Nephron progenitor cell (in vitro differentiated cells): ENCODE data around the gene SERPINA3.

Source experiments
- DNase-seq: peaks from one replicate; pipeline ENCODE4 v3.0.0; 2021
- H3K27ac Mint-ChIP-seq: 2 replicates; pipeline ENCODE4 v1.8.0; 2021; ENCODE audit warnings: mild to moderate bottlenecking, moderate library complexity, mixed read lengths
- H3K27me3 Mint-ChIP-seq: 2 replicates; pipeline ENCODE4 v1.8.0; 2021; ENCODE audit warnings: mild to moderate bottlenecking, low read depth, mixed read lengths; ENCODE audit not compliant: poor library complexity
- H3K36me3 Mint-ChIP-seq: 2 replicates; pipeline ENCODE4 v1.8.0; 2021; ENCODE audit warnings: low read depth, mixed read lengths
- H3K4me1 Mint-ChIP-seq: 2 replicates; pipeline ENCODE4 v1.8.0; 2021; ENCODE audit warnings: mixed read lengths
- H3K4me3 Mint-ChIP-seq: 2 replicates; pipeline ENCODE4 v1.8.0; 2021; ENCODE audit warnings: mild to moderate bottlenecking, moderate library complexity, mixed read lengths
- H3K9me3 Mint-ChIP-seq: 2 replicates; pipeline ENCODE4 v1.8.0; 2021; ENCODE audit warnings: mild to moderate bottlenecking, moderate library complexity, mixed read lengths
- CTCF ChIP-seq: fragments of 200-600 bp; sonication (generic); IDR thresholded peaks from 2 replicates; pipeline ENCODE4 v1.5.0; 2021; ENCODE audit warnings: antibody characterized with exemption

SERPINA3 gene

GRCh38 chr14:94570002-94570400, 42.2 kb upstream of the SERPINA3 start:
- Mint-ChIP-seq H3K27me3 (peaks cover 22% of the 10 kb centered on the region), H3K36me3 (no peaks in the 10 kb centered on the region), H3K4me3 (no peak overlapping the region), H3K4me1 (peaks cover 33% of the 10 kb centered on the region), H3K9me3 (no peaks in the 10 kb centered on the region), H3K27ac (no peak overlapping the region)
- TF ChIP-seq CTCF: no peak
- no peak for DNase-seq

- no peak for TF ChIP-seq CTCF
- no peak overlapping the region for H3K4me3 Mint-ChIP-seq
Measured at GRCh38 chr14:94570440-94570839, 41.8 kb upstream of the SERPINA3 start.

GRCh38 chr14:94571395-94571794, 40.8 kb upstream of the SERPINA3 start:
- no peak for DNase-seq
- Mint-ChIP-seq H3K4me1 (peaks cover 38% of the 10 kb centered on the region), H3K27ac (no peak overlapping the region), H3K4me3 (no peak overlapping the region), H3K27me3 (peaks cover 18% of the 10 kb centered on the region), H3K9me3 (no peaks in the 10 kb centered on the region), H3K36me3 (no peaks in the 10 kb centered on the region)
- no peak for TF ChIP-seq CTCF

More at GRCh38 chr14:94570440-94570839, 41.8 kb upstream of the SERPINA3 start:
- Mint-ChIP-seq H3K27me3 (peaks cover 22% of the 10 kb centered on the region), H3K4me1 (peaks cover 37% of the 10 kb centered on the region), H3K9me3 (no peaks in the 10 kb centered on the region), H3K27ac (no peak overlapping the region), H3K36me3 (no peaks in the 10 kb centered on the region)
- no peak for DNase-seq

GRCh38 chr14:94571950-94572349, 40.2 kb upstream of the SERPINA3 start:
- H3K4me3 Mint-ChIP-seq: no peak overlapping the region
- no peak for TF ChIP-seq CTCF
- H3K9me3 Mint-ChIP-seq: no peaks in the 10 kb centered on the region
- no peaks in the 10 kb centered on the region for H3K36me3 Mint-ChIP-seq
- no peak for DNase-seq
- peaks cover 38% of the 10 kb centered on the region for H3K4me1 Mint-ChIP-seq
- no peak overlapping the region for H3K27ac Mint-ChIP-seq
- peaks cover 16% of the 10 kb centered on the region for H3K27me3 Mint-ChIP-seq

- no peak overlapping the region for H3K4me3 Mint-ChIP-seq
- no peak for DNase-seq
- TF ChIP-seq CTCF: no peak
- peak overlapping the region; percentile 91 for H3K27ac Mint-ChIP-seq
- H3K4me1 Mint-ChIP-seq: peaks cover 38% of the 10 kb centered on the region
- H3K27me3 Mint-ChIP-seq: peaks cover 9% of the 10 kb centered on the region
- H3K9me3 Mint-ChIP-seq: no peaks in the 10 kb centered on the region
- H3K36me3 Mint-ChIP-seq: no peaks in the 10 kb centered on the region
Measured at GRCh38 chr14:94572637-94573303, 39.4 kb upstream of the SERPINA3 start.
